SK-N-SH treated with all-trans-retinoic acid at 6 μM for 48 hours (cell line): Measurements from ENCODE around the gene PGPEP1.

Experiments
- OSR1 ChIP-seq: fragments of 250-450 bp; sonication (Bioruptor Pico); IDR thresholded peaks from 2 replicates; pipeline ENCODE4 v1.8.0; 2022; ENCODE audit warnings: moderate library complexity, mild to moderate bottlenecking, inconsistent platforms
- ZNF70 ChIP-seq: fragments of 450-650 bp; formaldehyde crosslinking; IDR thresholded peaks from 2 replicates; pipeline ENCODE4 v1.5.0; 2020; ENCODE audit warnings: mild to moderate bottlenecking, moderate library complexity

DNA sequence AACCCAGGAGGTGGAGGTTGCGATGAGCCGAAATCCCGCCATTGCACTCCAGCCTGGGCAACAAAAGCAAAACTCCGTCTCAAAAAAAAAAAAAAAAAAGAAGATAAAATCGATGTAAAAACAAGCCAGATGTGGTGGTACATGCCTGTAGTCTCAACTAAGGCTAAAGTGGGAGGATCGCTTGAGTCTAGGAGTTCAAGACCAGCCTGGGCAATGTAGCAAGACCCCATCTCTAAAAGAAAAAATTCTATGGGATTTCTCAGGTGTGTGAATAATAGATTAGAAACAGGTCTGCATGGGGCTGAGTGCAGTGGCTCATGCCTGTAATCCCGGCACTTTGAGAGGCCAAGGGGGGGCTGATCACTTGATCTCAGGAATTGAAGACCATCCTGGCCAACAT lies 11.1 kb downstream of the PGPEP1 start:
- TF ChIP-seq ZNF70 (no peak), OSR1 (CRISPR knock-in tag) (no peak)
